GM21619 (cell line): Measurements from ENCODE around the gene PDIA6.
"Not testable (repeated sequence)": the region's sequence is repeated elsewhere in the genome, so short reads cannot be mapped to it uniquely, and the experiment has no call there.

ENCODE experiments used
- ATAC-seq: cut with Tn5 transposase; IDR thresholded peaks from one replicate; pipeline ENCODE4 v1.9.1; 2021; ENCODE audit not compliant: unreplicated experiment

Gene PDIA6

DNA sequence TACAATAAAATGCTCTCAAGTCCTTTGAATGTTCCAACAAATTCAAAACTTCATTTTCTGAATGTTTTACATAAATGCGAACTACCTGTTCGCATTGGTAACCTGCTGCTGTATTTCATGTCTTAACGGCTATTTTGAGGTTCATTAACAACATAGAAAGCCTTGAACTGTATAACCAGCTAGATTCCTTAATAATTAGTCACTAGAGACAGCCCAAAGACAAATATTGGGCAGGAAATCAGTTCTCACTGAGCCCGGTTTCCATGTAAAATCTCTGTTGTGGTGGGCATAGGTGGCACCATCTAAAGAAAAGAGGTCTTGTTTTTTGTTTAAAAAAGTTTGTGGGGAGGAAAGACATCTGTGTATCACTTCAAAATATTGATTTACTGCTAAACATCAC is 29.2 kb downstream of the PDIA6 start:
- no peak for ATAC-seq

DNA sequence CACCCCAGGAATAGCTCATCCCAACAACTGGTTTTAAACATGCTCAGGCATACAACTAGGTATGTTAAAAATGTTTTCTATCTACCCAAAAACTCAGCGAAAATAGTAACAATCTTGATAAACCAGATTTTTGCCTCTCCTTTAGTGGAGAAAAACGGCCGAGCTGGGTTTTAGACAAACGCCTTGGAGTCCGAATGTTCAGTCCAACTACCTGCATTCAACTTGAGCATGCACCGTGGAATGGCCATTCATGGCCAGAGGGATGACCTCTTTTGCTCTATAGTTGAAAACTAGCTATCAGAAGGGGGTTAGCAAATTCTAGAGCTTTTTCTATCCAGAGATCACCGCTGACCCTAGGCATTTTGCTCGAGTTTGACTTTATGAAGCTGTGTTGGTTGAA is 30.8 kb downstream of the PDIA6 start:
- ATAC-seq: no peak

DNA sequence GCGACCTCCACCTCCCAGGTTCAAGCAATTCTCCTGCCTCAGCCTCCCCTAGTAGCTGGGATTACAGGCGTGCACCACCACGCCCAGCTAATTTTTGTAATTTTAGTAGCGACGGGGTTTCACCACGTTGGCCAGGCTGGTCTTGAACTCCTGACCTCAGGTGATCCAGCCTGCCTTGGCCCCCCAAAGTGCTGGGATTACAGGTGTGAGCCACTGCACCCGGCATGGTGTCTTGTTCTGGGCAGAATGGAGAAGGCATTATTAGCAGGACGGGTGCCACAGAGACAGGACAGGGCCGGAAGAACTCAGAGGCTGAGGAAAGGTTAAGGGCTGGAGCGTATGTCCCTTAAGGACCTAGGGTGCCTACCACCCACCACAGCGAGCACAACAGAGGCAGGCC is 31.8 kb downstream of the PDIA6 start:
- not testable (repeated sequence) for ATAC-seq

DNA sequence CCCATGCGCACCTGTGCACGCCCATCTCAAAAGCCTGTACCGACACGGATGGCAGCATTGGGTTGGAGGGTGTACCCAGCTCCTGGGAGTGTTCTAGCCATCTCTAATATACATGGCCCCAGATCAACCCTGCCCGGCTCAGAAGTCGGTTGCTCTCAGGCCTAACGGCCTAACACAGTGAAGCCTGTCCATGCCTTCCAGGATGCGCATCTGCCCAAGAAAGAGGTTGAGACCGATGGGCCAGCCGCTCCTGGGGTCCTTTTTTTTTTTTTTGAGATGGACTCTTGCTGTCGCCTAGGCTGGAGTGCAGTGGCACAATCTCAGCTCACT is 32.1 kb downstream of the PDIA6 start:
- ATAC-seq: no peak

DNA sequence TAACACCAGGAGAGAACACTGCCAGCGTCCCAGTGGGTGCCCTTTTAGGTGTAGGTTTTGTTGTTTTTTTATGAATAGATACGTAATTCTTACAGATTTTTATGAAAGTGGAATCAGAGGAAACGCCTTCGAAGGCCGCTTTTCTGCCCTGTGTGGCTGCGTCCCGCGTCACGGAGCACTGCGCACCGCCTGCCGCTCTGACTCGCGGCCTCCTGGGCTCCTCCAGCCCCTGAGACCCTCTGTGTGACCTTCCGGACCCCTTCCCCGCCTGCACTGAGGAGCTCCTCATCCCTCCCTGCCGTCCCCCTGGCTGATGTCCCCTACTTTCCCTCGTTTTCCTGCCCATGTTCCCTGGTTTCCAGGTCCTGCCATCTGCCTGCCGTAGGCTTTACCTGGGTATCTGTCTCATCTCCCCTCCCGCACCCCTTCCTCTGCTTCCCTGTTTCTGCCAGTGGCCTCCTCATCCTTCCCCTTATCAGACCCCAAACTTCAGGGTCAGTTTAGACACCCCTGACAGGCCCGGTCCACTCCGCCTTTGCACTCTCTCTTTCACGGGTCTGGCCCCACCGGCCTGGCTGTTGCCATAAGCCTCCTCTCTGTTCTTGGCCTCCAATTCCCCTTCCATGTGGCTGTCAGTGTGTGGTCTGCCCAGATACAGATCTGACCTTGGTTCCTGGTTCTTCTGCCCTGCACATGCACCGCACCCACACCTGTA is 32.7 kb downstream of the PDIA6 start:
- ATAC-seq: no peak

DNA sequence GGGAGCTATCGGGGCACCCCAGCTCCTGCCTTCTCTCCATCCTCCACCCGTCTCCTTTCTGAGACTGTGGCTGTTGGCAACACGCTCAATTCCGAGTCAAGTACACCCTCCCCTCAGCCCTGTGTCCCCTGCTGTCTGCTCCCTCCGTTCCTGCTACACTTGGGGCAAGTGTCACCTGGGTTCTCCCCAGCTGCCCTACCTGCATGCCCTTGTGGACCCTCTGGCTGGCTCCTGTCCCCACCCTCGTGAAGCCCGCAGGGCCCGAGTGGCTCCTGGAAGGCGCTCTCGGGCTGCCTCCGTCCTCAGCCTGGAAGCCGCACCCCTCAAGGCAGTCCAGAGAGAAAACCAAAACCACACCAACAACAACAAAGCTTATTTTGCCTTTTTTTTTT is 33.9 kb downstream of the PDIA6 start:
- ATAC-seq: no peak

DNA sequence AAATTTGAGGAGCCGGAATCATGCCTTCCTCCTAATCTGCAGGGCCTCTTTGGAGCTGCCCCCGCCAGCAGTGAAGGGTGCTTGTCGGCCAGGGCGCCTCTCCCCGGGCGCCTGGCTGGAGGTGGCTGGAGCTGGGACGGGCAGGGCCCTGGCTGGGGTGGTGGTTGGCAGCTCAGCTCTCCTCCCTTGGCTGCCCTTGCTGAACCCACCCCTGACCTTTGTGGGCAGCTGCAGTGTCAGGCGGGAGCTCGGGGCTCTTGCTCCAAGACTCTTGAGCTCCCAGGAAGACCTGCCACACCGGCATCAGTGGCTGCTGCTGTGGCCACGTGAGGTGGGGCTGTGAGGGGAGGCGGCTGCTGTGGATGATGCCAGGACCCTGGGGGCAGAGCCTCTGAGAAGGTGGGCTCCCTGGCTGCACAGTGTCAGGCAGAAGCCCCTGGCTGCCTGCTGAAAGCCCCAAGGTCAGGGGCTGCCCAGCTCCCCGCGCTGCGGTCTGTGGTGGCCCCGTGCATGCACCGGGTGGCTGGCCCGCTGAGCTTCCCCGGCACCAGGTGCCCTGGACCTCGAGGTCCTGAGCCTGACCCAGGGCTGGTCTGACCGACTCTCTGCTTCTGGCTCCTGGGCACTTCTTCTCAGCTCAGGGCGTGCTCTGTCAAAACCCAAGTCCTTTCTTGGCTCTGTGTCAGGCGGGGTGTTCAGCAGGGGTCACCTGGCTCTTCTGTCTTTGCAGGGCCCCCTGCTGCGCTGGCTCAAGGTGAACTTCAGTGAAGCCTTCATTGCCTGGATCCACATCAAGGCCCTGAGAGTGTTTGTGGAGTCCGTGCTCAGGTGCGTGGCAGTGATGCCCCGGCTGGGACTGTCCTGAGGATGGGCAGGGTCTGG is 34.5 kb downstream of the PDIA6 start:
- ATAC-seq: no peak

DNA sequence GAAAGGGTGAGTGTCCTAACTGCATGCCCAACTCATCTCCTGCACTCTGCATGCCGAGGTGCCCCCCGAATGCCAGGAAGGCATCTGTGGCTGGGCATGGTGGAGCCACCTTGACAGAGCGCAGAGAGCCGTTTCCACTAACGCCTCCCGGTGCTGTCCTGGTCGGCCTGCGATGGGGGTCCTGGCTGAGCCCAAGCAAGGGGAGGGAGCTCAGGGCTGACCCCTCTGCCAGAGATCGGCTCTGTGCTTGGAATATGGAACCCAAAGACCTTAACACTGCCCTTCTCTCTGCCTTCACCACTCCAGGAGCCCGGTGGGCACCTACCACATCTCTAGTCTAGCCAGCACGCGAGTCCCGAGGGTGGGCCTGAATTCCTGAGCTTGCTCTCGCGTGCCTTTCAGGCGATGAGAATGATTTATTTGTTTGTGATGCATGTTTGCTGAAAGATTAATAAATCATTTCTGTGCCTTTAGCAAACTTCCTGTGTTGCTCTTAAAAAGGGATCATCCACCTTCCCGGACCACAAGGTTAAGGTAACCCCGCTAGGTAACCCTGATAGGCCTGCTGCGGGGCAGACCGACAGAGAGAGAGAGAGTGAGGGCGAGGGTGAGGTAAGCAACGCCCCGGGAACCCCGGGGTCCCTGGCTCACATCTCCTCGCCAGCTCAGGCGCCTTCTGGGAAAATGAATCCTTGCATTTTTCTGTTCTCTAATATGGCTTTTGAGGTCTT is 35.3 kb downstream of the PDIA6 start:
- ATAC-seq: no peak

DNA sequence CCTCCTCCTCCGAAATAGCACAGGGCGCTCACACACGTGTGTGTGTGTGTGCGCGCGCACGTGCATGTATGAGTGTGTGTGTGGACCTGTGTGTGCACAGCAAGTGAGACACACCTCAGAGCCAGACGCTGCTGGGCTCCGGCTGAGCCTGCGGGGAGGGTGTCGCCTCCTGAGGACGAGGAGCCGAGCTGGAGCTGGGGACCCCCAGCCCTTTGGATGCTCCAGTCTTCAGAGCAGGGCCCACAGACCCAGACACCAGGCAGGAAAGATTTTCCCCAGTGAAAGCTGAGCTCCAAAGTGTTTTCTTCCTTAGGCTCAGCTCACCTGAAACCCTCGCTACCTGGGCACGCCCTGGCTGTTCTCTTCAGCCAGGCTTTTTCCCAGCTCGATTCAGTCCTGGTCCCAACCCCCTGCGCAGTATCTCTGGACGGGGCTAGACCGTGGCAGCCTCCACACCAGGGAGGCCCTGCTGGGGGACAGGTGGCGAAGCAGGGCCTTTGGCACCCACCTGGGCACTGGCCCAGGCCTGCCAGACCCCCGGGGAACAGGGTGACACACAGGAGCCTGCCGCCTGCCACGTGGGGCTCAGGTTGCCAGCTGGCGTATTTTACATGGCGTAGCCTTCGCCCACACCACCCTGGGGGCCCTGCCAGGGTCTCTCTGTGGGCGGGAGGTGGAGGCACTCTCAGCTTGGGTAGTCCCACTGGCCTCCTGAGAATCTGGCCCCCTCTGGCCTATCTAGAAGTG is 36.2 kb downstream of the PDIA6 start:
- no peak for ATAC-seq

DNA sequence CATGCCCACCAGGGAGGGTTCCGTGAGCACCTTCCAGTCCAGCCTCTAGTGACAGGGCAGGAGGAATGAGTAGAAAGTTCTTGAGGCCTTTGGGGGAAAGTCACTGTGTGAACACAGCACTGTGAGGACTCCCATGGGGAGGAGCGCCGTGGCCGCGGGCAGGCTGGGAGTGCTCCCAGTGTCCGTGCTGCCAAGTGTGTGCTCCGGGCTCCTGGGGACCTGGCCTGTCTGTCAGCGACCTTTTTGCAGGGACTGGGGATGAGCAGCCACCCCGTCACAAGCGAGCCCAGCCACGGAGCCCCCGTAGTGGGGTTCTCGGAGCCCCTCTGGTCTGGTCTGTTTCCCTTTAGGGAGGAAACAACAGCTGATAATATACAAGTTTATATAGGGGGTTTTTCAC is 36.8 kb downstream of the PDIA6 start:
- no peak for ATAC-seq

DNA sequence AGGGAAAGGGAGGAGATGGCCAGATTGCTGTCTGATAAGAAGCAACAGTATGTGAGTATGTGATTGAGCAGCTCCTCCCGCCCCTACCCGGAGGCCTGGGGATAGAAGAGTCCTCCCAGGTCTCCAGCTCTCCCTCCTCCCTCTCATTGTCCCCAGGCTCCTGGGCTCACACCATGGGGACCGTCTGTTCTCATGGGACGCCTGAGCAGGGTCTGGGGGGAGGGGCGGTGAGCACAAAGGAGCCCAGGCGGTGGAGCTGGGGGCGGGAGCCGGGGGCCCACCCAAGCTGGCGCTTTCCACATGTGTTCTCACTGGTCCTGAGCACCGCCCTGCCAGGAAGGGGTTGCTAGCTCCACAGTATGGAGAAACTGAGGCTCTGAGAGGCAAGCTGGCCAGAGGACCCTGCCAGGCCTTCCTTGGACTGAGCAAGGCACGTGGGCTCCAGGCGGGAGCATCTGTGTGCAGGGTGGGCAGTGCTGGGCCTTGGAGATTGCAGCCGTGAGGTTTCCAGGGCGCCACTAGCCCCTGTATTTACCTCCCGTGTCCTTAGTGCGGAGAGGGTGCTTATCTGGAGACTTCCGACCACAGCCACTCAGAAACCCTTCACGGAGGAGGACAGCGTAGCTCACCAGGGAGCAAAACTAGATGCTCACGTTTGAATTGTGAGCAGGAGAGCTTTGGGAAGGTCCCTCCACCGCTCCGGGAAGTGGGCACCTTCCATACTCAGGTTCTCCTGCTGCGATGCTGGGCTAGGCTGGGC is 37.4 kb downstream of the PDIA6 start:
- no peak for ATAC-seq

DNA sequence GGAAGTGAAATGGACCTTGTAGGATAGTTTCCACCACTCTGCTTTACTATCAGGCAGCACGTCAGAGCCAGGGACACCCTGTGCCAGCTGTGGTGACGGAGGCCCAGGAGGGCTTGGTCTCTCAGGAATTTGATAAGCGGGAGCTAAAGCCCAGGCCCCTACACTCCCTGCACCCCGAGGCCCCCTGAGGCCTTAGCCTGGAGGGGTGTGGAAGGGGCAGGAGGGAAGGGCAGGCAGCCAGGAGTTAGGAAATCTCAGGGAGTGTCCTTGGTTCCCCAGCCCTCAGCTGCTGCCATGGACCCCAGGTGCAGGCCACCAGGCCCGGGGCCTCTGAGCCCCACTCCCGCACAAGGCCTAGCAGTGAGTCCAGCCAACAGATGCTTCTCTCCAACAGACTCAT is 38.2 kb downstream of the PDIA6 start:
- ATAC-seq: no peak

DNA sequence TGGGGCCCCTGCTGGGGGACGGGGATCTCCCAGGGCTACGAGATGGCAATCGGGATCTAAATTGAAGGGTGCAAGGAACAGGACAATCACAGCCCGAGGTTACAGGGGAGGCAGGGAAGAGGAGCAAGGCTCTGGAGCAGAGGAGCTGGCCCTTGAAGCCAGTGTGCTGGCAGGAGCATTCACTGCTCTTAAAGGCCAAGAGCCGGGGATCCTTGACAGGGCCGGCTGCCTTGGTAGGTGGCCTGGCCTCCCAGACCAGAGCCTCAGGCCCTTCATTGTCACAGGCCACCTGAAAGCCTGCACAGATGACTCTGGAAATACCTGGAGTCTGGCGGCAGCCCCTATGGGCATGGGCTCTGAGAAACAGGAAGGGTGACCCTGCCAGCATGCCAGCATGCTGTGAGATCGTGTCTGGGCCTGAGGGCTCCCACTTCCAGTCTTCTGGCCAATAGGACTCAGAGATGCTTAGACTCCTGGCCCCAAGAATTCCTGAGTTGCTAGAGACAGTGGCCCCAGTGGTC is 38.7 kb downstream of the PDIA6 start:
- ATAC-seq: no peak

DNA sequence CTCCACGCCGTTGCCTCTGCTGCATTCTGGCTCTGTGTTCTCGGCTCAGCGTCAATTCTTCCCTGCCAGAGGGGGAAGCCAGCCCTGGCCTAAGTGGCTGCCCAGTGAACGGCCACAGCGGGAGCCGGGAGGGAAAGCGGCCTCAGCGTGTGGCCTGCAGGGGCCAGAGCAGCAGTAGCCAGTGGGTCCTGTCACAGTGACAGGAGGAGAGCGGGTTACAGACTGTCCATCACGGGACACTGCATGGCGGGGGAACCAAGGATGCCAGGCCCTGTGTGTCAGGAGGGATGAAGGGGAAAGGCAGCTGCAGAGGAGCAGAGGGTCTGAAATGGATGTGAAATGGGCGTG is 39.7 kb downstream of the PDIA6 start:
- no peak for ATAC-seq

DNA sequence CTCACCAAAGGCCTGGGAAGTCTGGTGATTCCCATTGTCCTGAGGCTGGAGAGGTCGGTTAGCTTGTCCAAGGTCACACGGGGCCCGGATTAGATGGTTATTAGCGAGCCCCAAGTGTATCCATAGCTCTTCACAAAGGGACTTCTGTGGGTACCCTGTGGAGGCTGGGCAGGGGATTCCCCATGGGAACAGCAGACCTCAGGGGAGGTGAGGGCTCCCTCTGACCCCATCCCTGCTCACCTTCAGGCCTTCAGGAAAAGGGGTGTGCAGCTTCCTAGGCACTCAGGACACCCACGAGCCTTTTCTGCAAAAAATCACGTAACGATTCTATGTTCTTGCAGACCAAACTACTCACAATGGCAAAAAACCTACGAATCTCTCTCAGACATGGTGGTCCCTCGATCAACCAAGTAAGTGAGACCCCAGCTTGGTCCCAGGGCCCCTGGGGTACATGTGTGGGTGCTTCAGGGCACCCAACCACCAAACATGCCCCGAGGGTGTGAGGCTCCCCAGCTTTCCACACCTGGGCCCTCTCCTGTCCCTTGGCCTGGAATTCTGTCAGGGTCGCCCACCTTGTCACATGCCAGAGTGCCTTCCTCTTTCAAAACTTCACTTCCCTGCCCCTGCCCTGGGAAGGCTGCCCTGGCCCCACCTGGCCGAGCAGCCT is 40.3 kb downstream of the PDIA6 start:
- no peak for ATAC-seq

DNA sequence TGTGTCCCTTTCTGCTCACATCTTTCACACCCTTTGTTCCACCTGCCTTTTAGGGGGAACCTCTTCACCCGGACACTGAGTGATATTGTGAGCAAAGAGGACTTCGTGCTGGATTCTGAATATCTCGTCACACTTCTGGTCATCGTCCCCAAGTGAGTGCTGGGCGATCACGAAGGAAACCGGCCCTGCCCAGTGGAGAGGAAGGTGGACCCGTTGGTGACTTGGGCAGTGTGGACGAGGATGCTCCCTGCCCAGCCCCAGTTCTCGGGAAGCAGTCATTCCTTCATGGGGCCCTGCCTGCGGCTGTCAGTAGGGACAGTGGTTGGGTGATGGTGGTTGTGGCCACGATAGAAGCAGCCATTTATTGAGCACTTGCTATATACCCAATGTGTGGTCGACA is 40.8 kb downstream of the PDIA6 start:
- no peak for ATAC-seq

DNA sequence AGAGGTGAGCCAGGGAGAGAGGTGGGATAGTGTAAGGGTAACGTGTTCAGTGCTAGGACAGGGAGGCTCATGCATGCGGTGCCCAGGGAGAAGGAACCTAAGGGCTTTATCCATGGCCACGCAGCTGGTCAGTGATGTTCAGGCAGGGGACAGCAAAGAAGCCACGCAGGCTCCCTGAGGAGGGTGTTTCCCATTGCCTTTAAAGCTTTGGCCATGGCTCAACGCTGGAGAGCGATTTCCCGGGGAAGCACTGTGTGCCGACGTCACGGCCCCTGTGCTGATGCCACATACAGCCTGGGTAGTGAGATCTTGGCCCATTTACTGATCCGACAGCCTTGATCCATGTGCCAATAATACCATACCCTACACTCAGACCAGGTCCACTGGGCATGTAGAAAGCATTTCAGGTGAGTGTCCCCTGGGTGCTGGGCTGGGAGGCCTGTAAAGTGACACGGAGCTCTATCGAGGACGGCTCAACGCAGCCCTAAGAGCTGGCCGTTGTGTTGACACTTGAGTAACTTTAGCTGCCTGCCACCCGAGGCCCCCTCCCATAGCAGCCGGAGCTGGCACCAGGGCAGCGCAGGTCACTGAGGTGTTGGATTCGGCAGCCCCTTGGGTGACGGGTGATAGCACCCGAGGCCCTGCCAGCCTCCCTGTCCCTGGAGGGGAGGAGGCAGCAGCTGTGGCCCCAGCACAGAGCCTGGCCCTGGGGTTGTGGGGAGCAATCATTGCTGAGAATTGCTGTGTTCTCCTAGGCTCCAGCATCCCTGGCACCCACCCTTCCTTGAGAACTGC is 41.4 kb downstream of the PDIA6 start:
- no peak for ATAC-seq

DNA sequence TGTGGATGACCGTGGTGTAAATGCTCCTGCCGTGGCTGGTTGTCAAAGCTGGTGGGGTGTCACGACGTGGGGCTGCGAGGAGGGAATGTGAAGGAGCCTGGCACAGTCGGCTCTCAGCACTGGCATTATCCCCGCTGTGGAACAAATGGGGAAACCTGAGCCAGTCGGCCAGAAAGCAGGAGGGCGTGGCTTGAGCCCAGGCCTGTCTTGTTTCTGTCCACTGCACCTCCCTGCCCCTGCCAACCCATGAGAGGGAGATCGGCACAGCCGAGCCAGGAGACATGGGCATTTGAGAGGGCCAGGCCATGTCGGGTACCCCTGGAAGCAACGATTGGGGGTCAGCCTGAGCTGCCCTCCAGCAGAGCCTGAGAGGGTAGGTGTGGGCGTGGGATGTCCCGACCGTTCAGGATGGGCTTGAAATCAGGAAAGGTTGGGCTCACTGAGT is 44.5 kb downstream of the PDIA6 start:
- ATAC-seq: no peak

DNA sequence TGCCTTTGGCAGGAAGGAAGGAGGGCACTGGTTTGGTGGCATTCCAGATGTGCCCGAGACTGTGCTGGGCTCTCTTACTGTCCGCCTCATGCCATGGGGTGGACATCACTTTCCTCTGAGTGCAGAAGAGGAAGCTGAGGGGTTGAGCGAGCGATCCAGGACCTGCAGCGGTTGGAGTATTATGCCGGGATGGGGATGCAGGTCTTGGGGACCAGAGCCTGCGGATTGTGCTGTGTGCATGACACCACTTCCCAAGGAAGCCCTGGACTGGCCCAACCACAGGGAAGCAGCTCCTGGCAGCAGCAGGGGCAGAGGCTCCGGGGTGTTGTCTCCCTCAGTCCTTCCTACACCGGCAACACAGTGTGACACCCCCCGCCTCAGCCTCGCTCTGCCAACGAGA is 46.7 kb downstream of the PDIA6 start:
- ATAC-seq: no peak
